Activated CD8-positive, alpha-beta memory T cell treated with anti-CD3 and anti-CD28 coated beads for 36 hours (primary cell): ENCODE data around the gene CHRM4. TPM values are rescaled to one million over a fixed set of nuclear protein-coding genes. Genes with fewer than 3 reads are reported as not detected.

Experiments used
- CTCF ChIA-PET: fragments of 350-600 bp; sonication (Branson Sonifier 250); formaldehyde crosslinking; loops from one replicate; lab custom pipeline; 2021; ENCODE audit warnings: antibody characterized with exemption; lab: Charles Lee
- POLR2A ChIA-PET: fragments of 350-600 bp; sonication (Branson Sonifier 250); formaldehyde crosslinking; loops from one replicate; lab custom pipeline; 2021; ENCODE audit warnings: antibody characterized with exemption; lab: Charles Lee
- total RNA-seq, 2 experiments: library from RNA; stranded (reverse); gene quantifications; one replicate each; pipeline ENCODE4 v1.2.3, GENCODE V29; 2021

CHRM4 gene
- total RNA-seq, 2 experiments from 2014 or later, result not detected

DNA sequence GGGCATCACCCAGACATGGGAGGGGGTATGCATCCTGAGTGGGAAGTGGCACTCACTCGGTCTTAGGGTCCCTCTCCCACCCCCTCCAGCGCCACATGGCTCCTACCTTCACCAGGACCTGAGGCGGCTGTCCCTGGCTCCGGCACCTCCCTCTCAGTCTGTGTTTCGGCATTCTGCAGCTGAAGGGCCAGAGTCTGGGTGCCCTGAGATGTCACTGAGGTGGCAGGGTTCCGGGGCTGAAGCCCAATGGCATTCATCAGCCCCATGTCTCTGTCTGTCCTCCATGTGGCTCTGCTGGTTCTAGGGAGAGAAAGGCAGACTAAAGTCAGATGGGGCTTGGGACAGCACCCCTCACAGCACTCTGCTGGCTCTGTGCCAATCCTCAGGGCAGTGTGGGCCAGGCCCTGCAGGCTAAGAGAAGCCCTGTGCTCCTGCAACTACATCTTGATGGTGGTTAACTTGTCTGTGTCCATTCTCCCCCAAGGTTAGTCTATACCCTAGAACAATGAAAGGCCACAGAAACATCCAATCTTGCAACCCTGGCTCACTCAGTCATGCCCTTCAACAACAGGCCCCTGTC lies 16.9 kb upstream of the CHRM4 start:
- ChIA-PET POLR2A (no interaction called here), CTCF (interaction anchor here (0.7 kb wide), 1 partner anchor 99 kb away, joined by 3 read pairs; no protein-coding TSS in a partner anchor)

DNA sequence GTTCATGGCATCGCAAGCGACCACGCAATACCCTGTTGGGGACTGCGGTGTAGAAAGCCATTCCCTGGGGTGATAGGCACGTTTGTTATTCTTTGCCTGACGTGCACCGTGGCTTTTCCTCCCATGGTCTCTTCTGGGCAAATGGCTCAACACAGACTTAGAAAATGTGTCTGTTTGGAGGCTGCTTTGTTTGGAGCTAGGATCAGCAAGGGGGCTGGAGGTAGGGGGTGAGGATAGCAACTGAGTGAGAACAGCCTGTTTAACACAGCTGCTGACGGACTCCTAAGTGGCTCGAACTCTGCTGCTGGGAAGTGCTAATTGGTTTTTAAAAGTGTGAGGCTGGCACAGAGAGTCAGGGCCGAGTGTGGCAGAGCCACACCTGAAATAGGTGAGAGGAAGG lies 16.1 kb upstream of the CHRM4 start:
- ChIA-PET CTCF (interaction anchor here (0.9 kb wide), 1 partner anchor 141 kb away, joined by 3 read pairs; no protein-coding TSS in a partner anchor), POLR2A (no interaction called here)

DNA sequence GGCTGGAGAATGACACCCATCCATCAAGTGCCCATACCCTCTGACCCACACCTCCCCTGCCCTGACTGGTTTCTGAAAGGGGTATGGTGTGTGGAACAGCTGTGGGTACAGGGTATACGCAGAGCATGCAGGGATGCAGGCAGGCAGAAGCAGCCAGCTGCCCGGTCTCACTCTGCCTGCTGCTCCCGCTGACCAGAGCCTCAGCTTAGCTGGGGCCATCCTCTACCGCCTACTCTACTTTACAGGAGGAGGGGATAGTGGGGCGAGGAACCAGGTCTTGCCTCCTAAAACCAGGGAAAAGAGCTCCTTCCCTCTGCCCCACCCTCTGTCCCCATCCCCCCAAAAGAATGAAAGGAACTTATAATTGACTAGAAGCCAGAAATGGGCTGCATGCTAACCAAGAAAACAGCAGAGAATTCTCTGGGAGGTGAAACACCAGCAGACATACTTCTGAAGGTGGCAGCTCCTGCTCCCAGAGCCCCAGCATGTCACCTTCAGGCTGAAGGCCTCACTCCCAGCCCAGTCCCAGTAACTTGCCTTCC lies 13.0 kb upstream of the CHRM4 start:
- ChIA-PET POLR2A (no interaction called here), CTCF (interaction anchor here (1.2 kb wide), 1 partner anchor 12 kb away, joined by 6 read pairs; no protein-coding TSS in a partner anchor)

DNA sequence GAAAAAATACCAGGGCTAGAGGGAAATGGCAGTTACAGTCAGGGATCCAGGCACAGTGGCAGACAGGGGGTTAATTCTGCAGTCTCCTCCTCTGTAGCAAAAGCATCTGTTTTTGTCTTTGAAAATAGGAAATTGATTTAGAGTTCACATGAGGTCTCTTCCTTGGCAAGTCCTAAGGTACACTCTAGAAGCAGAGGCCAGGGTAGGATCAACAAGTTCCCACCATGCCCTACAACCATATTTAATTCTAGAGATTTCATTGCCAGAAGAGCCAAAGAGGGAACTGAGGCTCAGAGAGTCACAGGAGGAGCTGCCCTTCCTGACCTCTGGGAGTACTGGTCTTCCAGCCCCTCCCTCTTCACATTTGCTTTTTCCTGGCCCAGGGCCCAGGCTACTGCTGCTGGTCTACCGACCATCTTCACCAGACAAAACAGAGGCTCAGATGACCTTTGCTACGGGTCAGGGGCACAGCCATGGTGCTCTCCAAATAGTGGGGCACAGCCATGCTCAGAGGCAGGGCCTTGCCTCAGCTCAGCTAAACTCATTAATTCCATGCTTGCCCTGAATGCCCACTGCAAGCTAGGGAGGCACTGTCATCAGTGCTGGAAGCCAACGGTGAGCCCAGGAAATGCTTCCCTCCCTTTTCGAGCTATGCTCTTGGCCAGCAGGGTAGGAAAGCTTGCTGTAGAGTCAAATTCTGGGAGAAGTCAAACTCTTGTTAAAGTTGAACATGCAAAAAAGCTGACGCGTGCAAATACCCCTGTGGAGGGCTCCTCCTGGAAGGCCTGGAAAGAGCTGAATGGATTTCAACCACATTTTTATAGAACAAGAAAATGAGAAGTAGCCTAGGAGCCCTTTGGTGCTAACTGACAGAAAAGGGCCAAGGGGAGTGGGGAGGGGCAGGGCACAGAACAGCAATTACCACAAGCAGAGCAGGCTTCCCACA lies 11.7 kb upstream of the CHRM4 start:
- ChIA-PET POLR2A (no interaction called here), CTCF (no interaction called here)

DNA sequence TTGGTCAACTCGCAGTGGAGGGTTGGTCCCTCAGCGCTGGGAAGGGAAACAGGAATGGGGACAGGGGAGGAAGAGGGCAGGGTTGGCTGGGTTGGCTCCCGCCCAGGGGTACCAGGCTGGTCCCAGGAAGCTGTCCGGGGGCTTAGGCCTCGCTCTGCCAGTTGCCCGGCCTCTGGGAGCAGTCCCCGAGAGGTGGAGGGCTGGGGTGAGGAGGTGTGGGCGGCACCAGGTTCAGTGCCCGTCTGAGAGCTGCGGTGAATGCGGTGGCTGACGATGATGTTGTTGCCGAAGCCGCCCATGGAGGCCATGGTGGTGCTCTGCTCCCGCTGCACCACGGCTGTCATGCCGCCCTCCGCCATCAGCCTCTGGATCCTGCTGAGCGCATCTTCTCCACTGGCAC lies 6.0 kb upstream of the CHRM4 start:
- CTCF ChIA-PET, result interaction anchor here (1.5 kb wide), 1 partner anchor 9 kb away, joined by 3 read pairs; no protein-coding TSS in a partner anchor
- POLR2A ChIA-PET, result no interaction called here

DNA sequence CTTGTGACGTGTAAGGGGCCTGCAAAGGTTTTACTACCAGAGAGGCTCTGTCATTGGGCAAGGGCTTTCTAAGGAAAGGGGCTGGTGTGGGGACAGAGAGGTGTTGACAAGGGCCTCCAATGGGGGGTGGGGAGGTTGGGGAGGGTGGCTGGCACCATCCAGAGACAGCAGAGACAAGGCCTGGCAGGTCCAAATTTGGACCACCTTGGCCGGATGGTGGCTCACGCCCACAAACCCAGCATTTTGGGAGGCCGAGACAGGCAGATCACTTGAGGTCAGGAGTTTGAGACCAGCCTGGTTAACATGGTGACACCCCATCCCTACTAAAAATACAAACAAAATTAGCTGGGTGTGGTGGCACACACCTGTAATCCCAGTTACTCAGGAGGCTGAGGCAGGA lies 2.2 kb upstream of the CHRM4 start:
- ChIA-PET CTCF (no interaction called here), POLR2A (interaction anchor here (0.7 kb wide), 1 partner anchor 29 kb away, joined by 4 read pairs; no protein-coding TSS in a partner anchor)

DNA sequence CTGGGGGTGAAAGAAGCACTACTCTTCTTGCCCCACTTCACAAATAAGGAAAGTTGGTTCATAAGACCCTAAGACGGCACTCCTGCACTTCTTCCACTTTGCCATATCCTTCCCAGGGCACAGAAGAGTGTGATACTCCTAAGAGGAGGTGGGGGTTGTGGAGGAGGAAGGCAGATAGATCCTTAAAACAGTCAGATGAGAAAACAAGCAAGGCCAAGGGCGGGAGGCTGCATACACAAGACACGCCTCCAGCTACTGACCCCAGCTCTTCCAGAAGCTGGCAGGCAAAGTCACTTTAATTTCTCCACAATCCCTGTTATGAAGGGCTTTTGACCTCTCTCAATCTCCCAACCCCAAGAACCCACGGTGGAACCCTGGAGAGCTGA lies 1.6 kb upstream of the CHRM4 start:
- ChIA-PET CTCF (interaction anchor here (0.8 to 1.6 kb wide), 3 partner anchors 11 to 104 kb away, joined by 3 to 6 read pairs (median 4); no protein-coding TSS in a partner anchor), POLR2A (interaction anchor here (0.7 kb wide), 1 partner anchor 29 kb away, joined by 4 read pairs; no protein-coding TSS in a partner anchor)

DNA sequence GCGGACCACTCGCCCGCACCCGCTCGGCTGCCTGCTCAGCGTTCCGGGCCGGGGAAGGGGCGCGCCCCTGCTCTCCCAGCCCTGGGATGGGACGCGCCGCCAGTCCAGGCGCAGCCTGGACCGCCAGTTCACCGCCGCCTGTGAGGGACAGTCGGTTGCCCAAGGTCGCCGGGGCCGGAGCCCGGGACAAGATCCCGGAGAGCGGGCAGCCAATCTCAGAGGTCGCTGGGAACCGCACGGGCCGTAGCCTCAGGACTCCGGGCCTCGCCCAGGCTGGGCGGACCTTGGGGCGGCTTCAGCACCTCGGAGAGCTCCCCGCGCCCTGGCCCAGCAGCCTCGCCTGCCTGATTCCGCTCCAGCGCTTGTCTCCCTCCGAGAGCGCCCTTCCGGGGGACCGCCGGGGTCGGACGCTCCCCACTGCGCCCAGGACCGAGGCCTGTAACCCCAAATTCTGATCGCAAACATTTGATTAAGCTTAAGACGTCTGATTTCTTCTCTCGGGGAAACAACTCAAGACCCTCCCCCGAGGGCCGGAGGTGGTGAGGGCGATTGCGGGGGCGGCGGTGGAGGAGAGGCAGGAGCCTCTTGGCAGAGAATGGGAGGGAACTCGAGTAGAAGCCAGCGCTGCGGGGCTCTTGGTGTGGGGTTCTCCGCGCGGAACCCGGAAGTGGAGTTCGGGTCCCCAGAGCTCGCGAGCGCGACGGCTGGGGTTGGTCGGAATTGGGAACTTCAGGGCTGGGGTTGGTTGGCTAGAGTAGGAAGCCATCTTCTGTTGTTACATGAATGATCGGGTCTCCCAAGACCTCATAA lies 1.1 kb upstream of the CHRM4 start:
- ChIA-PET CTCF (interaction anchor here (0.8 to 1.6 kb wide), 9 partner anchors 9 to 137 kb away, joined by 3 to 7 read pairs (median 4); partner anchors contain the start of gene DGKZ), POLR2A (interaction anchor here (0.6 to 1.0 kb wide), 2 partner anchors 137 to 263 kb away, joined by 3 read pairs; no protein-coding TSS in a partner anchor)

DNA sequence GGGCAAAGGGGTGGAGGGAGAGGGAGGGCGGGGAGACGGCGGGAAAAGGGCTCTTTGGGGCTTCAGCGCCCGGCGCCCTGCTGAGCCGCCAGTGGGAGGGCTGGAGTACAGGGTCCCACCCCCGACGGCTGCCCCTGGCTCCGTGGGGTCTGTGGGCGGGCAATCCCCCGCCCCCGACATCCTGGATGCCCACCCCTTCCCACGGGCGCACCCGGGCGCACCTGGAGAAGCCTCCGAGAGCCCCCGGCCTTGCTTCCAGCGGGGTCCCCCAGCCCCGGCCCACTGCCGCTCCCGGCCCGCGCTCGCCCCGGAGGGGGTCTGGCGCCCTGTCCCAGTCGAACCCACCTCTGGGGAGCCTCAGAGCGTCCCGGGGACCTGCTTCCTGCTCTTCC lies 394 bp downstream of the CHRM4 start:
- CTCF ChIA-PET, result interaction anchor here (0.9 to 1.3 kb wide), 3 partner anchors 8 to 33 kb away, joined by 3 to 4 read pairs (median 3); no protein-coding TSS in a partner anchor
- POLR2A ChIA-PET, result no interaction called here

DNA sequence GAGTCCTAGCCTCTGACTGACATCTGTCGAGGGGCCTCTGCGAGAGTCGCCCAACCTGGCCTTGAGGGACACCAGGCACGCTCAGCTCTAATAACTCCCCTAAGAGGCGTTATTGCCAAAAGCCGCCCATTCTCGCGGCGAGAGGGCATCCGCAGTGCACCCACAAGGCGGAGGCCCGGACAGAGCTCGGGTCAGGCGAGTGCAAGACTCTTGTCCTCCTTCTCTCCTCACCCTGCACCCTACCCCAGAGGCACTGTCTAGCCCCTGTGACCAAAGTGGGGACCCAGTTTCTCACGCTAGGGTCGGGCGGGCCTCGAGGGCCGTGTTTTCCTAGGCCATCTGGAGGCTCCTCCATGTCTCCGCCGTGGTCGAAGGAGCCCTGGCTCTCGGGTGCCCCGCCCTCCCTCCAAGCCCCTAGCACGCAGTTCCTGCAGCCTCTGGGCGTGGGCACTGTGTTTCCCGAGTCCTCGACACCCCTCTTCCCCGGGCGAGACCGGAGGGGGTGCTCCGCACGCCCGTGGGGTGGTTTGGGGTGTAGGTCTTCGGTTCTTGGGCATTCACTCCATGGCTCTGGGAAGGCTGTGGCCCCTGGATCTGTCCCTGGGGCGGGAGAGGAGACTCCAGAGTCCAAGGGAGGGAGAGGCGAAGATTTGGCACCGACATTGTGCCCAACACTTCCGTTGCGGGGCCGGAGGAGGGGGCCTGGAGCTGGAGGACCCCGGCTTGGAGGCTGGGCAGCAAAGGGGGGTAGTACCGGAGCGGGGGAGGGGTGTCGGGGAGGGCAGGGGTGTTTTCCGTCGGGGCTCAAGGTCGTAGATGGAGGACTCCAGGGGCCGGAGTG lies 1.0 kb downstream of the CHRM4 start:
- ChIA-PET CTCF (interaction anchor here (1.0 to 3.7 kb wide), 7 partner anchors 12 to 143 kb away, joined by 3 to 14 read pairs (median 4); no protein-coding TSS in a partner anchor), POLR2A (no interaction called here)

DNA sequence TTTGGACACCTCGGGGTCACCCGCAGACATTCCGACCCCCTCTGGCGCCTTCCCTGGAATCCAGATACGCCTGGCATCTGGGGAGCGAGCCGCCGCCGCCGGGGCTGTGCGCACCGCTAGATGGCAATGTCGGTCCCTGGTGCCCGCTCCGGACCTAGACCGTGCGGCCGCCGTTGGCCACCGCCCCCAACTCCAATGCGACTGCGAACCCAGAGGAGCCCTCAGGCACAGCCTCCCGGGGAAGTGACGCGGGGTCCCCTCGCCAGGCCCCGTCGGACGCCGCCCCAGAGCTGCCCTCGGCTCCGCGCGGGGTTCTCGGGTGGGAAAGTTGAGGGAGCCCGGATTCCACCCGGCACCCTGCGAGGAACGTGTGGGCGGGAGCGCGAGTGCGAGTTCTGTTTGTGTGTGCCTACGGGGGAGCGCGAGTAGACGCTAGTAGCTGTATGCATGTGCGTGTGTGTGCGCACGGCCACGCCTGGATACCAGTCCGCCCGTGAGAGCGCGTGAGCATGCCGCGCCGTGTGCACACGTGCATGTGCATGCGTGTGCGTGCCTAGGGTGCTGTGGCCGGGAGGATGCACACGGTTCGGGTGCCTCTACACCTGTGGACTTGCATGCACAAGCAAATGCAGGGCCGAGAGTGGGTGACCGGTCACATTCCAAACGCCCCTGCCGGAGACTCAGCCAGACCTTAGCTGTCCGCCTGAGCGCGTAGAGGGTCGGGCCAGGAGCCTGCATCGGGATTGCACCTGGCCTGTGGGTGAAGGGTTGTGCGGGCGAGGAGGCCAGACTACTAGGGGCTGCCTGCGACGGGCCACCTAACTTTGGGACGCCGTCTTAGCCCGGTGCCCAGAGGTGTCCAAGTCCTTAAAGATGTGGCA lies 1.9 kb downstream of the CHRM4 start:
- CTCF ChIA-PET, result interaction anchor here (0.6 to 3.7 kb wide), 12 partner anchors 12 to 159 kb away, joined by 3 to 14 read pairs (median 4); partner anchors contain the start of gene DGKZ
- POLR2A ChIA-PET, result no interaction called here

DNA sequence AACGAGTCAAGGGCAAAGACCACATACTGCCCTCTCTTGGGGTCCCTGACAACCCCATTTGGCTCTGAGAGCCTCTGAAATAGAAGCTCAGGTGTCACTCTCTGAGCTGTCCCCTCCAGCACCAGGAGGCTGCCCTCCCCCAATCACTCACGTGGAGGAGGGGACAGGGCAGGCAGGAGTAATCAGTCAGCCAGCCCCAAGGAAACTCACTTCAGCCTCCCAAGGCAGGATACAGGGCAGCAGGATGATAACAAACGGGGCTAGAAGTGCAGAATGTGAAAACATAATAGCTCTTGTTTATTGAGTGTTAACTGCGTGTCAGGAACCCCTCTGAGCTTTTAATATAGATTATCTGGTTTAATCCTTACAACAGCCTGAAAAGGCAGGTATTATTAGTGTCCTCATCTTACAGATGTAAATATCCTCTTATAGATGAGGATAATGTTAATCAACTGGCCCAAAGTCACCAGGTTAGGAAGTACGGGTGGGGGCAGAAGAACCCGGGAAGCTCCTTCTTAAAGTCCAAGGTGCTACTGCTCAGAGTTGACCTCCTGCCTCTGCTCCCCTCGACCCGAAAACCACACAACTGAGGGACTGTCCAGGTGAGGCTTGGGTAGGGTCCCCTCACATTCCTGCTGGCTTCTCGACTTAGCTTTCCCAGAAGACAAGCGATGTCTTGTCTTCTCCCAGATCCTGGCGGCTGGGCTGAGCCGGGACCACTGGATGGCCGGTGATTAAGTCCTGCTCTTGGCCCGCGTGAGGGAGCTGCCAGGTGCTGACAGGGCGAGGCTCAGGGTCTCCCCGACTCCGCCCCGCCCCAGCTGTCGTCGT lies 2.7 kb downstream of the CHRM4 start:
- ChIA-PET POLR2A (no interaction called here), CTCF (interaction anchor here (0.6 to 3.7 kb wide), 13 partner anchors 10 to 160 kb away, joined by 3 to 14 read pairs (median 4); partner anchors contain the start of gene DGKZ)

DNA sequence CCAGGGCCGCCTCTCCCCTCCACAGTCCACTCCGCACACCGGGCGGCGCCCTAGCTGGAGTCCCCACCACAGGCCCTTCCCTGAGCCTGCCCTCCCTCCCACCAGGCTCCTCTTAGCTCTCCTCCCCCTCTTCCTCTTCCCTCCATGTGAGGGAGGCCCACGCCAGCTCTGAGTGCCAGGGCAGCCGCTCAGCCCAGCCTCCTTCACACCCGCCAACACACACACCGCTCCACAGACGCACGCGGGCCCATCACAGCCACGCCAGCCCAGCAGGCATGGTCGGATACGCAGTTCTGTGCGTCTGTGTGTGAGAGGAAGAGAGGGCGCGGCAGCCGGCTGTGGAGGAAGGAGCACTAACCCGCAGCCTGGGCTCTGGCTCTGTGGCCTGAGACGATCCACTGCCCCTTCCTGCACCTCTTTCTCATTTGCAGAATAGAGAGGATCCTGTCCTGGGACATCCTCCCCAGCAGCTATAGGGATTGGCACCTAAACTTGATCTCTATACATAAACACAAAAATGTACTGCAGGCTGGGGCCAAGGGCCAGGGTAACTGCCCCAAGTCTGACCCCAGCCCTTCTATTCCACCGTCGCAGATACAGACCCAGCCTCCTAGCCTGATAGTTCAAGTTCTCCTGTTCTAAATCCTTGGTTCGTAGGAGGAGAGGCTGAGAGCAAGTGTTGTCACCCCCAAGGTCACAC lies 3.5 kb downstream of the CHRM4 start:
- ChIA-PET POLR2A (no interaction called here), CTCF (interaction anchor here (0.8 to 3.7 kb wide), 5 partner anchors 10 to 72 kb away, joined by 3 to 12 read pairs (median 4); no protein-coding TSS in a partner anchor)

DNA sequence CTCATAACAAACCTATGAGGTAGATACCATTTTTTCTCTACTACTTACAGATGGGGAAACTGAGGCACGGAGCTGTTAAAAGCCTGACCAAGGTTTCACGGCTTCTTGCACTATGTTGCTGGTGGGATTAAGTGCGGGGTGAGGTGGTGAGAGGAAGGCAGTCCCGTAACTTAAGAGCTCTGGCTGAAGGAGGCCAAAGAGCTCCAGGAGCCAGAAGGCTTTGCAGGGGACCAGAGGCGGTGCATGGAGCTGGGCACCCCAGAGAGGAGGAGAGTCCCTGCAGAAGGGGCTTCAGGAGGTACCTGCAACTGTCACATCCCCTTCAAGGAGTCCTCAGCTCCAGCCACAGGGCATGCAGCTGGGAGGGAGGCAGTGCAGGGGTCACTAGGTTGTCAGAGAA lies 4.1 kb downstream of the CHRM4 start:
- POLR2A ChIA-PET, result no interaction called here
- CTCF ChIA-PET, result interaction anchor here (0.5 to 3.7 kb wide), 3 partner anchors 9 to 261 kb away, joined by 5 to 12 read pairs (median 10); no protein-coding TSS in a partner anchor

DNA sequence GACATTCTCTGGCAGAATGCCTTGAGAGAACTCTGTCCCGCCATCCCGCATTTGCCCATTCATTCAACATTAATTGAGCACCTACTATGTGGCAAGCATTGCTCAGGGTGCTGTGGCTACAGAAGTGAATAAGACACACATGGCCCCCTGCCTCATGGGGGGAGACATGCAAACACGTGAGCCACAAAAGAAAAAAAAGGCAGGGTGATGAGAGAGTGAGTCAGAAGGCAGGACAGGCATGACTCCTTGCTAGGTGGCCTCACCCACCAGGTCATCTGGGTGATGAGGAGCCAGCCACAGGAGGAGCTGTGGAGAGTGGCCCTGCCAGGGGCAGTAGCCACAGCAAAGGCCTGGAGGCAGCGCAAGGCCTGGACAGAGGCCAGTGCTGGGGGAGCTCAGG lies 4.9 kb downstream of the CHRM4 start:
- CTCF ChIA-PET, result interaction anchor here (0.5 to 3.7 kb wide), 3 partner anchors 8 to 261 kb away, joined by 5 to 12 read pairs (median 10); no protein-coding TSS in a partner anchor
- POLR2A ChIA-PET, result no interaction called here
